GM19467 (cell line): Measurements from ENCODE around the gene LGR6.
"Not testable (repeated sequence)": the region's sequence is repeated elsewhere in the genome, so short reads cannot be mapped to it uniquely, and the experiment has no call there.

Experiments used
- ATAC-seq: cut with Tn5 transposase; IDR thresholded peaks from one replicate; pipeline ENCODE4 v1.9.1; 2021; ENCODE audit warnings: mild to moderate bottlenecking, moderate library complexity; ENCODE audit not compliant: unreplicated experiment

The LGR6 gene, protein sequence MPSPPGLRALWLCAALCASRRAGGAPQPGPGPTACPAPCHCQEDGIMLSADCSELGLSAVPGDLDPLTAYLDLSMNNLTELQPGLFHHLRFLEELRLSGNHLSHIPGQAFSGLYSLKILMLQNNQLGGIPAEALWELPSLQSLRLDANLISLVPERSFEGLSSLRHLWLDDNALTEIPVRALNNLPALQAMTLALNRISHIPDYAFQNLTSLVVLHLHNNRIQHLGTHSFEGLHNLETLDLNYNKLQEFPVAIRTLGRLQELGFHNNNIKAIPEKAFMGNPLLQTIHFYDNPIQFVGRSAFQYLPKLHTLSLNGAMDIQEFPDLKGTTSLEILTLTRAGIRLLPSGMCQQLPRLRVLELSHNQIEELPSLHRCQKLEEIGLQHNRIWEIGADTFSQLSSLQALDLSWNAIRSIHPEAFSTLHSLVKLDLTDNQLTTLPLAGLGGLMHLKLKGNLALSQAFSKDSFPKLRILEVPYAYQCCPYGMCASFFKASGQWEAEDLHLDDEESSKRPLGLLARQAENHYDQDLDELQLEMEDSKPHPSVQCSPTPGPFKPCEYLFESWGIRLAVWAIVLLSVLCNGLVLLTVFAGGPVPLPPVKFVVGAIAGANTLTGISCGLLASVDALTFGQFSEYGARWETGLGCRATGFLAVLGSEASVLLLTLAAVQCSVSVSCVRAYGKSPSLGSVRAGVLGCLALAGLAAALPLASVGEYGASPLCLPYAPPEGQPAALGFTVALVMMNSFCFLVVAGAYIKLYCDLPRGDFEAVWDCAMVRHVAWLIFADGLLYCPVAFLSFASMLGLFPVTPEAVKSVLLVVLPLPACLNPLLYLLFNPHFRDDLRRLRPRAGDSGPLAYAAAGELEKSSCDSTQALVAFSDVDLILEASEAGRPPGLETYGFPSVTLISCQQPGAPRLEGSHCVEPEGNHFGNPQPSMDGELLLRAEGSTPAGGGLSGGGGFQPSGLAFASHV

DNA sequence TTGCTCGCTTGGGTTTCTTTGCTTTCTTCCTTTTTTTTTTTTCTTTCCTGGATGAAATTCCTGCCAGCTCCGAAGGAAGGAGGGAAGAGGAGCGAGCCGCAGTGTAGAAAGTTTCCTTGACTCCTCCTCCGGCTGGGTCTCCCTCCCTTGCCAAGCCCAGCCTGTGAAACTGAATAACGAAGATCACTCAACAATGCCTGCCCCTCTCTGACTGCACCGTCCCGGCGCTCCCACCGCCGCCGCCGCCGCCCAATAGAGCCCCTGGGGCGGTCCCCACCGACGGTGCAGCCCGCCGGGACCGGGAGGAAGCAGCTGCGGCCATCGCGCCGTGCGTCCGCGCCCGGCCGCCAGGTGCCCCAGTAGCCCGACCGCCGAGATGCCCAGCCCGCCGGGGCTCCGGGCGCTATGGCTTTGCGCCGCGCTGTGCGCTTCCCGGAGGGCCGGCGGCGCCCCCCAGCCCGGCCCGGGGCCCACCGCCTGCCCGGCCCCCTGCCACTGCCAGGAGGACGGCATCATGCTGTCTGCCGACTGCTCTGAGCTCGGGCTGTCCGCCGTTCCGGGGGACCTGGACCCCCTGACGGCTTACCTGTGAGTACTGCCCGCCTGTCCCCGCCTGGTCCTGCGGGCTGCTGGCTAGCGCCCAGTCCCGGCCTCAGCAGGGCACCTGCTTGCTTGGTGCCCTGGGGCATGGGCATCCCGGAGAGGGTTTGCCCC is at the start of gene LGR6:
LGR6 (plus strand) TSS at position 186 of the 714 bp plus-strand sequence; CDS start at position 377, 191 bp downstream.
- ATAC-seq = no peak

DNA sequence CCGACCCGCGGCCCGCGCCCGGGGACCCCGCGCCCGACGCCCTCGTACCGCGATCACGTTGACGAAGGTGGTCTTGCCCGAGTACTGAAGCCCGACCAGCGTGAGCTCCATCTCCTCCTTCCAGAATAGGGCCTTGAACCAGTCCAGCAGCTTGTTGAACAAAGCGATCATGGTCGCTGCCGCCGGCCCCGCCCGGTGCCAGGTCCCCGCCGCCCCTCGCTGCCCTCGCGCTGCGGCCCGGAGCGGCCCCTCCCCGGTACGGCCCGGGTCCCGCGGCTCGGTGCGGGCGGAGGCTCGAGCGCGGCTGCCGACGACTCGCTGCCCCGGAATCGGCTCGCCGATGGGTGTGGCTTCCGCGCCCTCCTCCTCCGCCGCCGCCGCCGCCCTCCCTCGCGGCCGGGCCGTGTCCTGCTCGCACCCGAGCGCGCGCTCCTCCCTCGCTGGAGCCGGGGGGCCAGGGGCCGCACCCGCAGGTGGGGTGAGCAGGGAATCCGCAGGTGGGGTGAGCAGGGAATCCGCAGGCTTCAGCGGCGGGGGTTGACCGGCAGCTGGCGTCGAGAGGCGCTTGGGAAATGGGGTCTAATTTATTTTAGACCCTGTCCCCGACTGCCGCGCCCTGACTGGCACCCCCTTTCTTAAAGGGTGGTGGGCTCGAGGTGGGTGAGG is 49.1 kb upstream of the LGR6 start, which contains the start of gene ARL8A:
ARL8A (minus strand) TSS at position 336 of the 666 bp plus-strand sequence; CDS start at position 171, 165 bp downstream.
- peak; percentile 69 for ATAC-seq

DNA sequence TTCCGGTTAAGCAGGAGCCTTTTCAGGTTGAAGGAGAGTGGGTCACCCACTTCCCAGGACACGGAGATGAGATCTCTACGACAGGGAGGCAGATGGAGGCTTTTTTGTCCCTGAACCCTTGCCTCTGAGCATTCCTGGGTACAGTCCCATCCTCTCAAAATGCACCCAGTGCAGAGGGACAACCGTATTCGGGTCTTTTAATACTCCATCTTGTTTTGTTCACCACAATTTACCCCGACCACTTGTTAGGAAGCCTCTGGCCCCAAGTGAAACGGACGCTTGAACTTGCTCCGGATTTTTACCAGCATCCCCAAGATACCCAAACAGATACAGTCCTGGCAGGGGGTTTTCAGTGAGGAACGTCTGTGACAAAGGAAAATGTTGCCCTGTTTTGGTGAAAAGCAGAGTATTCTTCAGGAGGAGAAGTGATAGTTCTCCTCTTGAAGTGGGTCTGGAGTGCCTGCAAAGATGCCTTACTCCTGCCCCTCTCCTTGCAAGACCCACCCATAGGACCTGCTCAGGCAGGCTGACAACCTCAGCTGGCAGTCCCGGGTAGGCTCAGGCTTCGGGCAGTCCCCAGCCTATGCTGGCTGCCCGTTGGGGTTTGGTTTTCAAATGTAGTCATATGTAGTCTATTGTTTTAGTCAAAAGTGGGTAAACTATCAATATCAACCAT is 48.4 kb upstream of the LGR6 start:
- ATAC-seq = no peak

DNA sequence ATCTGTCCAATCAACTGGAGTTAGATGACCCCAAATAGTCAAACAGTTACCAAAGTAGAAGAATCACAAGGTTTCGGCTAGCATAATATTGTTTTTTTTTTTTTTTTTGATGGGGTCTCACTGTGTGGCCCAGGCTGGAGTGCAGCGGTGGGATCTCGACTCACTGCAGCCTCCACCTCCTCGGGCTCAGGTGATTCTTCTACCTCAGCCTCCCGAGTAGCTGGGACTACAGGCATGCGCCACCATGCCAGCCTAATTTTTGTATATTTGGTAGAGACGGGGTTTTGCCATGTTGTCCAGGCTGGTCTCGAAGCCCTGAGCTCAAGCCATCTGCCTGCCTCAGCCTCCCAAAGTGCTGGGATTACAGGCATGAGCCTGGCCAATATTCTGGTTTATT is 47.9 kb upstream of the LGR6 start:
- not testable (repeated sequence) for ATAC-seq

DNA sequence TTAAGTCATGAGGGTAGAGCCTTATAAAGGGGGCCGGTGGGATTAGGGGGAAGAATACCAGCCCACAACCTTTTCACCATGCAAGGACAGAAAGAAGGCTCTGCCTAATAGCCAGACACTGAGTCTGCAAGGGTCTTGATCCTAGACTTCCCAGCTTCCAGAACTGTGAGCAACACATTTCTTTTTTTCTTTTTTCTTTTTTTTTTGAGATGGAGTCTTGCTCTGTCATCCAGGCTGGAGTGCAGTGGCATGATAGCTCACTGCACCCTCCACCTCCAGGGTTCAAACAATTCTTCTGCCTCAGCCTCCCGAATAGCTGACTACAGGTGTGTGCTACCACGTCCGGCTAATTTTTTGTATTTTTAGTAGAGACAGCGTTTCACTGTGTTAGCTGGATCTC is 47.3 kb upstream of the LGR6 start:
- ATAC-seq = no peak

DNA sequence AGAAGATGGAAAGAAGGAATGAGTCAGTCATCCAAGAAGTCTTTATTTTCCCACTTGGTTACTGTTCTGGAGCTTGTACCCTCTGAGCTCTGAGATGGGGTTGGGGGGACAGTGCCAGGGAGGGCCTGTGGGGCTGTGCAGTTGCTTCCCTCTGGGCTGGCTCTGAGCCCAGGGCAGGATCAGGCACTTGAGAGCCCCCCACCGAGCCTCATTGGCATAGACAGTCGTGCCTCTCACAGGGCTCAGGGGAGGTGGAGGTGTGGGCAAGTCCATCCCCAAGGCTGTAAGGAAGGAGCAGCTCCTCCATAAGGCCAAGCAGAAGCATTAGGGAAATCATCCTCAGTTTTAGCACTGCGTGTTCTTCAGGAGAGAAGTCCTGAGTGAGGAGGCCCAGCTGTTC is 46.6 kb upstream of the LGR6 start:
- no peak for ATAC-seq

DNA sequence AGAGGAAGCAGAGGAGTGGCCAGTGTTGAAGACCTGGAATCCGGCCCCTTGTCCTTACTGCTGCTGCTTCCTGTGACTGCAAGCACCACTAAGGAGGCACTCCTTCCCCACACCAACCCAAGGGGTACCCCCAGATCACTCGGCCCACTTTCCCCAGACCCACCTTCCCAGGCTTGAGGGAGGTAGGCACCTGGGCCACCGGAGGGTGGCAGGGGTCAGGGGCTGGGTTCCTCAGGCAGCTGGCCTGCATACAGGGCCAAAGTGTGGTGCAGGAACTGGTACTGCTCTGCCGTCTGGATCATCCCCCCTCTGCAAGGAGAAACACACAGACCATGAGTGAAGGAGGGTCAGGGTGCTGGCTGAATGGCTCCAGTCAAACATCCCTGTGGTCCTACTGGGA is 45.2 kb upstream of the LGR6 start:
- no peak for ATAC-seq

DNA sequence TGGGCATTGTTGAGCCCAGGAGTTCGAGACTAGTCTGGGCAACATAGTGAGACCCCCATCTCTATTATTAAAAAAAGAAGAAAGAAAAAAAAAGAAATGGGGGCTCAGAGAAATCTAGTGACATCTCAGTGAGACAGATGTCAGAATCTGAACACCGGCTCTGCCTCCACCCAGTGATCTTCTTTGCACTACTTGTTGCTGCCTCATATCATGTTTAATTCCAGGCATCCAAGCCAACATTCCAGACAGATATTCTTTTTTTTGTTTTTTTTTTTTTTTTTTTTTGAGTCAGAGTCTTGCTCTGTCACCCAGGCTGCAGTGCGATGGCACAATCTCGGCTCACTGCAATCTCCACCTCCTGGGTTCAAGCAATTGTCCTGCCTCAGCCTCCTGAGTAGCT is 44.0 kb upstream of the LGR6 start:
- no peak for ATAC-seq

DNA sequence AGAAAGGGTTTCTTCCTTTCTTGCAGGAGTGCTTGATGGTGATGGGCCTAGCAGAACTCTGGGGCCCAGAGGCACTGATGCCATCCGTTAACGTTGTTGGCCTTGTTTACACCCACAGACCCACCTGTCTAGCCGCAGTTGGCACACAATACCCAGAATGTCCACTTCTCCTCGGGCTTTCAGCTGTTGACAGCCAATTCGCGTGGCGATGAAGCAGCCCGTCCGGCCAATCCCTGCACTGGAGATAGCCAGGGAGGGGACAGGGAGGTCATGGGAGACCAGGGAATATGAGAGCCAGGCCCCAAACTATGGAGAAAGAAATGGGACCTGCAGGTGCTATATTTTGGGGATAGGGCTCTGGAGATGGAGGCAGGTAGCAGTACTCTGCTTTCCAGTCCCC is 43.4 kb upstream of the LGR6 start:
- no peak for ATAC-seq

DNA sequence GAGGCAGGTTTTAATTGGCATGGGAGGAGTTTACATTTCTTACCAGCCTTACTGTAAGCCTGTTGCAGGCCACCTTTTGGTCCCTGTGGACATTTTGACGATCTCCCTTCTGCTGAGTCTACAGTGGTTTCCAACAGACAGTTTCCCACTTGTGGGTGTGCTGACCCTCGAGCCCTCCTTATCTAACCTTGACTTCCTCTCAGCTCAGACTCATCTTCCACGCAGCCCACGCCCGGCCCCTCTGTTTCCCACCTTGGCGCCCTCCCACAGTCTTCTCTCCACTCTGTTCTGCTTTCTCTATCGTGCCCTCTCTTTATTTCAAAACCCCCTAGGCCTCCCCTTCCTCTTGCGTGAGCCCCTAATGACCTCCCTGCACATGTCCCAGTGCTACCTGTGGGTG is 43.0 kb upstream of the LGR6 start:
- no peak for ATAC-seq

DNA sequence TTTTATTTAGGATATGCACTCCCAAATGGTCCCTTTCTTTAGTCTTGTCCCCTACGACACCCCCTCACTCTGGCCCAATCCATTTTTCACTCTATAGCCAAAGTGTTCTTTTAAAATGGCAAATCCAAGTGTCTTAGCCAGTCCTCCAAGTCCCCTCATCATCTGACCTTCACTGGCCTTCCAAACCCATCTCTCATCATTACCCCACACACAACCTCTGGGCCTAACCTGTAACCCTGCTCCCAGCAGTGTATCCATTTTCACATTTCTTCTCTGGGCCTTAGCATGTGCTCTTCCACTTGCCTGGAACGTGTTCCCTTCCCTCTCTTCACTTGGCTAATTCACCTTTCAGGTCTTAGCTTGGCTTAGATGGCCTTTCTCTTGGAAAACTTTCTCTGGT is 42.6 kb upstream of the LGR6 start:
- ATAC-seq = no peak

DNA sequence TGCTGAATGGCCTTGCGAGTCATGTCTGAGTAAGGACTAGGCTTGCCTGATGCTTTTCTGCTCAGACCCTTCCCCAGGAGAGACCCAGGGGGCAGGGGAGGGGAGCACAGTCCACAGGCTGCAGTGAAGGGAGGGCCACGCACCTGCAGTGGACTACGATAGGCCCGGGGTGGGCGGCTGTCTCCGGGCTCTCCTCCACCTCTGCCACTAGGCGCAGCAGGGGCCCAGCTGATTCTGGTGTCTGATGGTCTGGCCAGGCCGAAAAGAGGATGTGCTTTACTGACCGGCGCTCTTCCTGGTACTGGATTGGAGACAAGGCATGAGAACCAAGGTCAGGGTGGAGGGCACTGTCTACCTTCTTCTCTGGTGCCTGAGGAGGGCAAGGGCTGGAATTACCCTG is 41.2 kb upstream of the LGR6 start:
- no peak for ATAC-seq

DNA sequence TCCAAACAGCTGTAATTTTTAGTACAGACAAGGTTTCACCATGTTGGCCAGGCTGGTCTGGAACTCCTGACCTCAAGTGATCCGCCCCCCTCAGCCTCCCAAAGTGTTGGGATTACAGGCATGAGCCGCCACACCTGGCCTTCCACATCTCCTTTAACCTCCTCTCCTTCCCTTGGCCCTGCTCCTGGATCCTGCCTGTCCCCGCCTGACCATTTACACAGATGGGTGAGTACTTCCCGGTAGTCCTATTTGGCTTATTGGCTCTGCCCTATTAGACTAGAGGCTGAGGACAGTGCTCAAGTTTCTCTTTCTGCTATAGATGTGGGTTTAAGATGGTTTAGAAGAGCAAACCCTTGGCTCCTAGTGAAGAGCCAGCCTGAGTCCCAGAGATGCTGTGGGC is 40.3 kb upstream of the LGR6 start:
- ATAC-seq = no peak

DNA sequence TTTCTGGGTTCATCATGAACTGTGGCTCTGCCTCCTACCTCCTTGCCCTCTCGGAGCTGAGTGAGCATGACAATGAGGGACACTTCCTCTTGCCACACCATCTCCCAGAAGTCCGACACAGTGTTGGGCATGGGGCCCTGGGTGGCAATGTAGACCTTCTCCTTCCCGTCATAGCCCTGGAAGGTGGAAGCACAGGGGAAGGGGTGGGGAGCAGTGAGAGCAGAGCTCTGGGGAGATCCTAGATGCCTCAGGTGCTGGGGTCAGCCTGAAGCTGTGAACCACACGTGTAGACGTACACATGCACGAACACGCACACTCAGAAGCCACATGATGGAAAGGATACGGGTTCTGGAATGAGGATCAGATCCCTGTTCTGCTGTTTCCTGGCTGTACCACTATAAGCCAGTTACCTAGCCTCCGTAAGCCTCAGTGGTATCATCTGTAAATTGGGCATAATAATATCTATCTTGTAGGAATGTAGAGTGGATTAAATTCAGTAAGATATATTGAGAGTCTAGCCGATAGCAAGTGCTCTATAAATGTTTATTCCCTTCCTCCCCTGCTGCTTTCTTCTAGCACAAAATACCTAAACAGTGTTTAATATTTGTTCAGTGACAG is 39.3 kb upstream of the LGR6 start:
- ATAC-seq = no peak

DNA sequence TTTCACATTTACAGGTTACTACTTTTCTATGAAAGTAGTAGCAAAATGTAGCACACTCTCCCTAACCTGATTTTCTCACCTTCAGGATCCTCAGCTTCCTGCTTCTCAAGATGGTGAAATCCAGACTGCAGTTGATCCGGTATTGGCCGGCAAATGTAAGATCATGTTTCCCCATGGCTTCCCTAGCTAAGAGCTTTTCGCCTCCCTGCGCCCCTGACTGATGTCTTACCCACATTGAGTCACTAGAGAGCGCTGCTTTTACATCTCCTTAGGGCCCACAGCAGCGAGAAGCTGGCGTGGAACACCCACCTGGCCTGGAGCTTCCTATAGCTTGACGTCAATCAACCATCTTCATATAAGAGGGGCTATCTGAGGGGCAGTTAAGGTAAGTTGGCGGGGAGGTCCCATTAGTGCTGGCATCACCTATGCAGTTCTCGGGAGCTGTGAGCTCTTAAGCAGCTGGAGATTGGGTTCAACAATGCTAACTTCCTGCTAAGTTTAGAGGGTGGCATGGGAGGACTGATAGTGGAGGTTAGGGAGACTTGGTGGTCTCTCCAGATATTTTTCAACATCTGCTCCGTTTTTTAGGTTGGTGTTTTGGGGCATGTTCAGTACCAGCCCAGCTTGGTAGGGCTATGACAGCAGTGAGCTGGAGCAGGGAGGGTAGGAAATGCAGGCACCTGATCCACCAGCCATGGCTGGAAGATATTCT is 38.7 kb upstream of the LGR6 start:
- no peak for ATAC-seq

DNA sequence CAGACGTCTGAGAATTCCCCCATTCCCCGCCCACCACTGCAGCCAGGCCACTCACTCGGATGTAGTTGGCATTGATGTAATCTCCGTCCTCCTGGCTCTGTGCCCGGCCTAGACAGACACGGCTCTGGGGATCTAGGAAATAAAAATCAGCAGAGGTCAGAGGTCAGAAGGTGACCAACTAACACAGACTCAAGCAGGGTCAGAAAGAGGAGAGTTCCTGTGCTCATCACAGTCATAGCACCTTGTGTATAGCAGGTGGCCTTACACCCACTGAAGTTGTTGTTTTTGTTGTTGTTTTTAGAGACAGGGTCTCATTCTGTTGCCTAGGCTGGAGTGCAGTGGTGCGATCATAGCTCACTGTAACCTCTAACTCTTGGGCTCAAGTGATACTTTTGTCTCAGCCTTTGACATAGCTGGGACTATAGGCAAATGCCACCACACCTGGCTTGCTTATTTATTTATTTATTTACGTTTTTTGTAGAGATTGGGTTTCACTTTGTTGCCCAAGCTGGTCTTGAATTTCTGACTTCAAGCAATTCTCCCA is 38.0 kb upstream of the LGR6 start:
- no peak for ATAC-seq

DNA sequence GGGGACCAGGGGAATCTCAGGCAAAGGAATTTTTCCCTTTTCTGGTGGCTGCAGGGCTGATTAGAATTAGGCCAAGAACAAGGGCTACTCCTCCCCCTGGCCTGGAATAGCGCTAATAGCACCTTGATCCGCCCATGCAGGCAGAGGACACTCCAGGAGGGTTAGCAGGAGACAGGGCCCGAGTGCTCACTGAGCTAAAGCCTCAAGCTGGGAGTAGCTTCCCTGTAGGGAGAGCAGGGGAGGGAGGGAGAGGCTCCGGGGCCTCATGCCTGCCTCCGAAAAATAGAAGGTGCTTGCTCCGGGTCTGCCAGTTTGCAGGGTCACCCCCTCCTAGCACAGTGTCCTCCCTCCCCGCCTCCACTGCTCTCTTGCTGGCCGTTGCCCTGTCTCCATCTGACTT is 37.0 kb upstream of the LGR6 start:
- no peak for ATAC-seq

DNA sequence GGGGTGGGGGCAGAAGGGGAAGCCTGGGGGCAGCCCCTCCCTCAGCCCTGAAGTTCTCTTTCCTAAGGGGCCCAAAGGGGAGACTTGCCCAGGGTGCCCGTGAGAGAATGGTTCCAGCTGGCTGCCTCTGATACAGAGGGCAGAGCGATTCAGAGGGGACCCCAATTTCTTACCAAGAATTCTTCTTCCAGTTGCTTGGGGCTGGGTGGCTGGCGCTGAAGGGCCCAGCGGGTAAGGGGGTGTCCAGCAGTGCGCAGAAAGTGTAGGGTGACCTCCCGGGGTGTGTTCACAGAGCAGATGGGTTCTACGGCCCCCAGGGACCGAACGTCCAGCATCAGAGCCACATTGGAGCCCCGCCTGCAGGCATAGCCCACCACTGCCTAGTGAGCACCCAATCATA is 35.7 kb upstream of the LGR6 start:
- no peak for ATAC-seq
